GM10248 (cell line): ENCODE measurements around the gene MYO1A.

Source experiments
- CTCF ChIA-PET: fragments of 300-600 bp; sonication (Branson Sonifier 250); formaldehyde crosslinking; extraction: SDS; loops from one replicate; lab custom pipeline; 2021; ENCODE audit warnings: antibody characterized with exemption; lab: Yijun Ruan, JAX
- POLR2A ChIA-PET: fragments of 350-650 bp; sonication (Branson Sonifier 250); formaldehyde crosslinking; extraction: SDS; loops from one replicate; lab custom pipeline; 2020; ENCODE audit warnings: antibody characterized with exemption; lab: Yijun Ruan, JAX
- DNase-seq: peaks from one replicate; pipeline ENCODE4 v3.0.0; 2012; ENCODE audit errors: extremely low spot score
- CTCF ChIP-seq: IDR thresholded peaks from 2 replicates; pipeline ENCODE4 v1.5.1; 2012; ENCODE audit warnings: mild to moderate bottlenecking, low read depth; ENCODE audit errors: extremely low read depth, missing control alignments, control extremely low read depth

Gene MYO1A

GRCh38 chr12:56991319-56992246 is 58.3 kb downstream of the MYO1A start:
- ChIA-PET POLR2A (no interaction called here), CTCF (interaction anchor here (0.7 to 2.0 kb wide), 6 partner anchors 10 to 253 kb away, joined by 3 to 10 read pairs (median 5); partner anchors contain the start of gene ZBTB39)
- no peak for TF ChIP-seq CTCF
- DNase-seq: no peak

- CTCF ChIA-PET: interaction anchor here (0.8 to 2.0 kb wide), 4 partner anchors 11 to 232 kb away, joined by 3 to 10 read pairs (median 8); partner anchors contain the start of gene ZBTB39
- no peak for DNase-seq
These were observed 59.1 kb downstream of the MYO1A start for GRCh38 chr12:56990648-56991318.

GRCh38 chr12:56989861-56990610 is 59.9 kb downstream of the MYO1A start:
- TF ChIP-seq CTCF: no peak
- DNase-seq: no peak
- ChIA-PET CTCF (interaction anchor here (1.6 to 5.0 kb wide), 3 partner anchors 11 to 234 kb away, joined by 6 to 122 read pairs (median 84); partner anchors contain the start of genes PRIM1 and ZBTB39), POLR2A (no interaction called here)

More at GRCh38 chr12:56990648-56991318, 59.1 kb downstream of the MYO1A start:
- TF ChIP-seq CTCF: no peak
- POLR2A ChIA-PET: no interaction called here

- ChIA-PET POLR2A (interaction anchor here (1.0 to 1.1 kb wide), 2 partner anchors 14 to 263 kb away, joined by 3 to 4 read pairs; no protein-coding TSS in a partner anchor), CTCF (interaction anchor here (0.8 to 5.0 kb wide), 26 partner anchors 9 to 474 kb away, joined by 3 to 122 read pairs (median 4); partner anchors contain the start of genes HSD17B6, PRIM1 and ZBTB39)
- DNase-seq: no peak
- no peak for TF ChIP-seq CTCF
These were observed 61.7 kb downstream of the MYO1A start for GRCh38 chr12:56988207-56988739.

- peak; percentile 81 for DNase-seq
- ChIA-PET POLR2A (no interaction called here), CTCF (interaction anchor here (0.9 to 5.0 kb wide), 25 partner anchors 9 to 474 kb away, joined by 3 to 122 read pairs (median 5); partner anchors contain the start of genes HSD17B6, PRIM1 and ZBTB39)
- peak; percentile 92 for TF ChIP-seq CTCF
These were observed 62.3 kb downstream of the MYO1A start for GRCh38 chr12:56987551-56988053.
